Measurements from ENCODE around the gene ATP2A2. TPM values are rescaled to one million over a fixed set of nuclear protein-coding genes. Genes with fewer than 3 reads are reported as not detected.

ATP2A2 gene
- total and polyA plus RNA-seq, 7 experiments from 2014 or later: 2.1 to 160 (median 82.8) TPM

DNA sequence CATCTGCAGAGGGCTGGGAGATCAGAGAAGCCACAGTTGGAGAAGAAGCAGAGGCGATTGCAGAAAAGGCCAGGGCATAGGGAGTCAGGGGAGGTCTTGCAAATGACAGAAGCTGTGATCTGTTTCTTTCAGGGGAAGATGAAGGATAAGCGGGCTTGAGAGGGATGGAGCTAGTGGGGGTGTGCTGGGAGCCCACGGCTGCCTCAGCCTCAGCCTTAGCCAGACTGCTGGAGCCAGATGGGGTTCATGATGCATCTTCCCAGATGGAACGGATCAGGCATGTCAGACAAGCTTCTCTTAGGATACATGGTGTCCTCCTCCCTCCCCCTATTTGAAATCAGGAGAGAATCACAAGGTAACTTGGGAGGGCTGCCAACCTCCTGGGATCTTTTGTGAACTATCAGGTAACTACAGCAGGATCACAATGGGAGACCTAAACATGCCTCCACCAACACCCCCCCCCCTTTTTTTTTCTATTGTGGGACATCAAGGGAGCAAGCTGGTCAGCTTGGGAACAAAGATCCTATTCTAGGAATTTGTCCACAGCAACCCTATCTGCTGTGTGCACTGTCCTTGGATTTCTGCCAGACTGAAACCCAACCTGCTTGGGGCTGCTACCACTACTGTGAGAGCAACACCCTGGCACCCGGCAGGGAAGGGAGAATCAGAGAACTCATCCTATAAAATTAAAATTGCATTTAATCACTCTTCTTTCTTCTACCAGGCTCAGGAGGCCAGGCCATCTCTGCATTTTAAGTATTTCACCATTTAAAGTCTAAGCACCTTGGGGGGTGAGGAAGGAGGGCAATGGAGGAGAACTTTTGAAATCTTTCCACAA is 10.7 kb upstream of the ATP2A2 start:
- CTCF ChIA-PET: interaction anchor here (0.7 kb wide), 1 partner anchor 1484 kb away, joined by 4 read pairs; no protein-coding TSS in a partner anchor
- Mint-ChIP-seq H3K4me3 (no peak overlapping the region), H3K27ac (no peak overlapping the region)

DNA sequence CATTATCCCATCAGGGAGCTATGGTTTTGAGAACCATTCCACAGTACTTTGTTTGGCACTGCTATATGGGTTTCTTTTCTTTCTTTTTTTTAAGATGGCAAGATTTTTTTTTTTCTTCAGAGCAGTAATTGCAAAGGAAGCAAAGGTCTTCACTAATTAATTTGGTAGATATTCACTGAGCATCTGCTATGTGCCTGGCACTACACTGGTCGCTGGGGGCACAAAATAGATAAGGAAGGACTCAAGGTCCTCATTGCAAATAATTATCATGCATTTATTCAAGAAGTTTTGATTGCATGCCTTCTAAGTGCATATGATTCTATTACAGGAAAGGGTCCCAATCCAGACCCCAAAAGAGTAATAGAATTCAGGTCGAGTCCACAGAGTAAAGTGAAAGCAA is 10.0 kb upstream of the ATP2A2 start:
- Mint-ChIP-seq H3K27ac (no peak overlapping the region), H3K9me3 (no peaks in the 10 kb centered on the region), H3K27me3 (peaks cover 0 to 55% (median 5%) of the 10 kb centered on the region in 5 donors), H3K36me3 (no peaks in the 10 kb centered on the region), H3K4me1 (peaks cover 0 to 2% (median 0%) of the 10 kb centered on the region in 7 donors), H3K4me3 (no peak overlapping the region)
- DNase-seq (no peak), ATAC-seq (no peak)
- H3K27ac ChIP-seq (ENCODE audit: low read depth, low read length): no peak overlapping the region
- H3K9me3 ChIP-seq (ENCODE audit: control insufficient read depth in 2 of 3, low read length in 3 of 3): no peaks in the 10 kb centered on the region
- H3K27me3 ChIP-seq (ENCODE audit: control insufficient read depth in 2 of 2, insufficient read depth in 2 of 2, low read length in 2 of 2): no peaks in the 10 kb centered on the region
- no peak overlapping the region for H3K4me3 ChIP-seq (ENCODE audit: low read length)
- H3K4me1 ChIP-seq (ENCODE audit: control insufficient read depth in 2 of 2, insufficient read depth in 2 of 2, low read length in 2 of 2): no peaks in the 10 kb centered on the region
- intact Hi-C loops (cut with micrococcal nuclease): no loop called here
- no peaks in the 10 kb centered on the region for H3K36me3 ChIP-seq (ENCODE audit: control insufficient read depth in 2 of 3, insufficient read depth in 3 of 3, low read length in 3 of 3)
- CTCF ChIA-PET: interaction anchor here (0.7 kb wide), 1 partner anchor 1483 kb away, joined by 4 read pairs; no protein-coding TSS in a partner anchor
- POLR2A ChIA-PET: interaction anchor here (1.3 kb wide), 1 partner anchor 9 kb away, joined by 4 read pairs; no protein-coding TSS in a partner anchor

More for the DNA sequence above, 10.7 kb upstream of the ATP2A2 start:
- no peaks in the 10 kb centered on the region for H3K27me3 ChIP-seq (ENCODE audit: control insufficient read depth in 2 of 2, insufficient read depth in 2 of 2, low read length in 2 of 2)
- H3K9me3 ChIP-seq (ENCODE audit: control insufficient read depth in 2 of 3, low read length in 3 of 3): no peaks in the 10 kb centered on the region
- H3K27ac ChIP-seq (ENCODE audit: low read depth, low read length): no peak overlapping the region
- no peak for DNase-seq
- intact Hi-C loops (cut with micrococcal nuclease): no loop called here
- POLR2A ChIA-PET: interaction anchor here (1.3 kb wide), 1 partner anchor 10 kb away, joined by 4 read pairs; no protein-coding TSS in a partner anchor
- Mint-ChIP-seq H3K4me1 (peaks cover 0 to 2% (median 0%) of the 10 kb centered on the region in 7 donors), H3K27me3 (peaks cover 0 to 59% (median 5%) of the 10 kb centered on the region in 5 donors), H3K9me3 (no peaks in the 10 kb centered on the region), H3K36me3 (no peaks in the 10 kb centered on the region)
- H3K4me3 ChIP-seq (ENCODE audit: low read length): no peak overlapping the region
- no peaks in the 10 kb centered on the region for H3K36me3 ChIP-seq (ENCODE audit: control insufficient read depth in 2 of 3, insufficient read depth in 3 of 3, low read length in 3 of 3)
- no peak for ATAC-seq
- H3K4me1 ChIP-seq (ENCODE audit: control insufficient read depth in 2 of 2, insufficient read depth in 2 of 2, low read length in 2 of 2): no peaks in the 10 kb centered on the region

- Mint-ChIP-seq H3K9me3 (no peaks in the 10 kb centered on the region), H3K27me3 (peaks cover 0 to 16% (median 0%) of the 10 kb centered on the region in 5 donors), H3K36me3 (peaks cover 0 to 9% (median 0%) of the 10 kb centered on the region in 5 donors), H3K27ac (no peak overlapping the region), H3K4me1 (peaks cover 11 to 19% (median 17%) of the 10 kb centered on the region in 7 donors), H3K4me3 (no peak overlapping the region)
- ChIA-PET POLR2A (interaction anchor here (0.6 kb wide), 1 partner anchor 323 kb away, joined by 3 read pairs; no protein-coding TSS in a partner anchor), CTCF (no interaction called here)
- no peak overlapping the region for H3K4me3 ChIP-seq (ENCODE audit: low read length)
- no peaks in the 10 kb centered on the region for H3K27me3 ChIP-seq (ENCODE audit: control insufficient read depth in 2 of 2, insufficient read depth in 2 of 2, low read length in 2 of 2)
- DNase-seq (no peak), ATAC-seq (no peak)
- peaks cover 0 to 10% of the 10 kb centered on the region in 2 donors for H3K4me1 ChIP-seq (ENCODE audit: control insufficient read depth in 2 of 2, insufficient read depth in 2 of 2, low read length in 2 of 2)
- H3K27ac ChIP-seq (ENCODE audit: low read depth, low read length): no peak overlapping the region
- intact Hi-C loops (cut with micrococcal nuclease): no loop called here
- H3K9me3 ChIP-seq (ENCODE audit: control insufficient read depth in 2 of 3, low read length in 3 of 3): no peaks in the 10 kb centered on the region
- peaks cover 0 to 3% (median 0%) of the 10 kb centered on the region in 3 experiments for H3K36me3 ChIP-seq (ENCODE audit: control insufficient read depth in 2 of 3, insufficient read depth in 3 of 3, low read length in 3 of 3)
Observed at GRCh38 chr12:110277530-110278254, 3.4 kb upstream of the ATP2A2 start.

DNA sequence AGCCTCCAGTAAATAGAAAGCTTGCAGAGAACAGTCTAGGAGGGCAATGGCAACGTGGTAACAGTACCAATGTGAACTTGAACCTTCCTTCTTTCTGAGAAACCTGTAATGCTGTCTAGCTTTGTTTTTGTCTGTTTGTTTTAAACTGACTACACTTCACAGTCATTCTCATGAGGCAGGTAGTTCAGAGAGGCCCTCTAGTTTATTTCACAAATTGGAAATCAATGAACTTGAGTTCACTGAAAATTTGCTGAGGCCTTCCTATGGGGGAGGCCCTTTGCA is 2.9 kb upstream of the ATP2A2 start:
- no peak for ATAC-seq
- intact Hi-C loops (cut with micrococcal nuclease): no loop called here
- DNase-seq: no peak
- H3K4me1 Mint-ChIP-seq: peaks cover 16 to 24% (median 22%) of the 10 kb centered on the region in 7 donors
- peak overlapping the region in 2 of 10 donors; percentile 12 to 42 for H3K4me3 Mint-ChIP-seq
- Histone ChIP-seq H3K4me1 (ENCODE audit: control insufficient read depth in 2 of 2, insufficient read depth in 2 of 2, low read length in 2 of 2) (peaks cover 0 to 15% of the 10 kb centered on the region in 2 donors), H3K4me3 (ENCODE audit: low read length) (no peak overlapping the region), H3K27me3 (ENCODE audit: control insufficient read depth in 2 of 2, insufficient read depth in 2 of 2, low read length in 2 of 2) (no peaks in the 10 kb centered on the region), H3K36me3 (ENCODE audit: control insufficient read depth in 2 of 3, insufficient read depth in 3 of 3, low read length in 3 of 3) (peaks cover 0 to 3% (median 0%) of the 10 kb centered on the region in 3 experiments), H3K9me3 (ENCODE audit: control insufficient read depth in 2 of 3, low read length in 3 of 3) (no peaks in the 10 kb centered on the region), H3K27ac (ENCODE audit: low read depth, low read length) (no peak overlapping the region)
- H3K9me3 Mint-ChIP-seq: no peaks in the 10 kb centered on the region
- peaks cover 0 to 14% (median 0%) of the 10 kb centered on the region in 5 donors for H3K36me3 Mint-ChIP-seq
- H3K27ac Mint-ChIP-seq: peak overlapping the region in 4 of 9 donors; percentile 5 to 32 (median 10)
- ChIA-PET POLR2A (no interaction called here), CTCF (interaction anchor here (0.7 kb wide), 1 partner anchor 424 kb away, joined by 4 read pairs; no protein-coding TSS in a partner anchor)
- H3K27me3 Mint-ChIP-seq: peaks cover 0 to 13% (median 0%) of the 10 kb centered on the region in 5 donors

DNA sequence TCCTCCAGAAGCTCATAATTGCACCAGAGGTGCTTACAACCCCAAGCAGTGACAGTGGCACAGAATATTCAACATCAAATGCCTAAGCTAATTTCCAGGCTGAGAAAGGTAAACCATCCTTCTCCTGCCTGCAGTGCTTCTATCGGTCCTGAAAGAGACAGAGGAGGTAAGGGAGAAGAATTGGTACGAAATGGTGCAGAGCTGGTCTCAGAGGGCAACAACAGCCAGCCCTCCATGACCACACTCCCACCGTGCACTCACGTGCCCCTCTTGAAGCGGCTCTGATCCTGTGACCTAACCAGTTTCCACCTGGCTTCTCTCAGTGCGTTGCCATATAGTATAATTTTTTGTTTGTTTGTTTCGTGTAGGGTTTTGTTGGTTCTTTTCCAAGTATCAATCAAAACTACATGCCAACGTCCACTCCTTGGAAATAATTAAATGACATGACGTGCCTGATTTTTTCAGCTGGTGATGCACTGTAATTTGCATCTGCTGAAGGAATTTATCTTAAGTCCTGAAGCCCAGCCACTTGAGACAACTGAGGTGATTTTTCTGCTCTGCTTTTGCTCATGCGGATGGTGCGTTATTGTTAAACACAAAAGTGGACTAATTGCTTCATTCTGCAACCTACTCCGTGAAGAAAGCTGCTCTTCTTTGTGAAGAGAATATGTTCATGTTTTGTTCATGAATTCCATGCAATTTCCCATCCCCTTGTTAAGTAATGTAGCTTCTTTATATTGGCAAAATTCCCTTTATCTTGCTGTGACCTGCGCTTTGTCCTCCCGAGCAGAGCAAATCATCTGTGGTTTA is 1.3 kb upstream of the ATP2A2 start:
- peak overlapping the region; percentile 83 for H3K4me3 ChIP-seq (ENCODE audit: low read length)
- Mint-ChIP-seq H3K4me1 (peaks cover 31 to 40% (median 38%) of the 10 kb centered on the region in 7 donors), H3K27ac (peak overlapping the region; percentile 36 to 93 (median 88)), H3K9me3 (no peaks in the 10 kb centered on the region), H3K27me3 (peaks cover 0 to 11% (median 0%) of the 10 kb centered on the region in 5 donors), H3K4me3 (peak overlapping the region; percentile 82 to 96 (median 90)), H3K36me3 (peaks cover 0 to 27% (median 0%) of the 10 kb centered on the region in 5 donors)
- ChIA-PET CTCF (interaction anchor here (0.7 to 1.6 kb wide), 3 partner anchors 11 to 232 kb away, joined by 3 read pairs; no protein-coding TSS in a partner anchor), POLR2A (interaction anchor here (0.7 to 1.6 kb wide), 7 partner anchors 9 to 282 kb away, joined by 3 to 7 read pairs (median 4); partner anchors contain the start of genes ARPC3, FAM216A, GPN3 and IFT81)
- no peaks in the 10 kb centered on the region for H3K9me3 ChIP-seq (ENCODE audit: control insufficient read depth in 2 of 3, low read length in 3 of 3)
- peaks cover 10 to 27% of the 10 kb centered on the region in 2 donors for H3K4me1 ChIP-seq (ENCODE audit: control insufficient read depth in 2 of 2, insufficient read depth in 2 of 2, low read length in 2 of 2)
- peak overlapping the region; percentile 87 for H3K27ac ChIP-seq (ENCODE audit: low read depth, low read length)
- intact Hi-C loops (cut with micrococcal nuclease): loop anchor here (1.0 to 10.0 kb wide), 9 partner anchors 123 to 707 kb away; partner anchors contain the start of genes ANAPC7 (in 1 of the 2), ANKRD13A (in 1 of the 2), GIT2 (in 1 of the 2) and GLTP (in 1 of the 2)
- ATAC-seq (no peak), DNase-seq (no peak)
- peaks cover 0 to 3% (median 0%) of the 10 kb centered on the region in 3 experiments for H3K36me3 ChIP-seq (ENCODE audit: control insufficient read depth in 2 of 3, insufficient read depth in 3 of 3, low read length in 3 of 3)
- no peaks in the 10 kb centered on the region for H3K27me3 ChIP-seq (ENCODE audit: control insufficient read depth in 2 of 2, insufficient read depth in 2 of 2, low read length in 2 of 2)

Data from naive thymus-derived CD4-positive, alpha-beta T cell (primary cell).